Measurements from ENCODE around the gene KRT20. TPM values are rescaled to one million over a fixed set of nuclear protein-coding genes. Genes with fewer than 3 reads are reported as not detected.

The KRT20 gene
- total RNA-seq, 2 experiments from 2014 or later = not detected

DNA sequence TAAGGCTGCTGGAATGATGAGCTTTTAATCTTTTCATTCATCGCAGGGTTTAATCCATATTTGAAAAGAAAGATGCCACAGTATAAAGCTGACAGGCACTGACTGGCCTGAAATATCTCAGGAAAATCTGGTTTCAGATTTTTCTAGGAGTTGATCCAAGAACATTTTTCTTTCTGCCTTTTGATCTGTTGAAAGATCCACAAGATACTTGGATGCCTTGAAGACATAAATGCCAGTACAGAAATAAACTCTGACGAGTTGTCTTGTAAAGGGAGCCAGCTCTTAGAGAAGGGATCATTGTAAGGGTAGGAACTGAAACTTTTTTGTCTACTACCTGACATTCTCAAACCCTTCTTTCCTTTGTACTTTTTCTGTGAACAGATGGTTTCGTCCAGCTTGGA lies 25.4 kb upstream of the KRT20 start:
- Mint-ChIP-seq H3K36me3 (ENCODE audit: low read depth) (no peaks in the 10 kb centered on the region), H3K9me3 (no peaks in the 10 kb centered on the region), H3K4me3 (no peak overlapping the region), H3K27me3 (peaks cover 30% of the 10 kb centered on the region), H3K27ac (no peak overlapping the region), H3K4me1 (no peaks in the 10 kb centered on the region)
- no peak for DNase-seq
- ChIA-PET POLR2A (no interaction called here), CTCF (interaction anchor here (0.6 to 2.9 kb wide), 4 partner anchors 639 to 1436 kb away, joined by 3 to 17 read pairs (median 4); no protein-coding TSS in a partner anchor)

DNA sequence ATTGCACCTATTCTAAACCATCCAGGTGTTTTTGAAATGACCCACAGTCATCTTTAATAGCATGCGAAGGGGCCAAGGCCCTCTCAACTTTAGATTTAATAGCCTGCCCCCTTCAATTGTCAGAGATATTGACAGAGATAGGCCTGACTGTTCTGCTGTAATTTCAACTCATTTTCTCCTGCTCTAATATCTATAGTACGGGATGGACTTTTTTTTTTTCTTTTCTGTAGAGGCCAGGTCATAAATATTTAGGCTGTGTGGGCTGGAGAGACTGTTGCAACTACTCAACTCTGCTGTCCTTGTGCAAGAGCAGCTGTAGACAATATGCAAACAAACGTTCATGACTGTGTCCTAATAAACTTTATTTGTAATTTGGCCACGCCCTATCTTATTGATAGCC lies 24.7 kb upstream of the KRT20 start:
- POLR2A ChIA-PET = no interaction called here
- no peaks in the 10 kb centered on the region for H3K4me1 Mint-ChIP-seq
- no peak overlapping the region for H3K4me3 Mint-ChIP-seq
- no peaks in the 10 kb centered on the region for H3K9me3 Mint-ChIP-seq
- peaks cover 30% of the 10 kb centered on the region for H3K27me3 Mint-ChIP-seq
- H3K36me3 Mint-ChIP-seq (ENCODE audit: low read depth) = no peaks in the 10 kb centered on the region
- H3K27ac Mint-ChIP-seq = no peak overlapping the region
- no peak for DNase-seq
- CTCF ChIA-PET = interaction anchor here (0.8 to 2.9 kb wide), 2 partner anchors 49 to 639 kb away, joined by 3 to 17 read pairs; no protein-coding TSS in a partner anchor

- ChIA-PET CTCF (interaction anchor here (0.8 to 2.9 kb wide), 2 partner anchors 50 to 640 kb away, joined by 3 to 17 read pairs; no protein-coding TSS in a partner anchor), POLR2A (no interaction called here)
- H3K27ac Mint-ChIP-seq = no peak overlapping the region
- no peak overlapping the region for H3K4me3 Mint-ChIP-seq
- peak; percentile 53 for DNase-seq
- H3K27me3 Mint-ChIP-seq = peaks cover 33% of the 10 kb centered on the region
- no peaks in the 10 kb centered on the region for H3K4me1 Mint-ChIP-seq
- no peaks in the 10 kb centered on the region for H3K9me3 Mint-ChIP-seq
- no peaks in the 10 kb centered on the region for H3K36me3 Mint-ChIP-seq (ENCODE audit: low read depth)
Measured at GRCh38 chr17:40909351-40909750, 24.3 kb upstream of the KRT20 start.

DNA sequence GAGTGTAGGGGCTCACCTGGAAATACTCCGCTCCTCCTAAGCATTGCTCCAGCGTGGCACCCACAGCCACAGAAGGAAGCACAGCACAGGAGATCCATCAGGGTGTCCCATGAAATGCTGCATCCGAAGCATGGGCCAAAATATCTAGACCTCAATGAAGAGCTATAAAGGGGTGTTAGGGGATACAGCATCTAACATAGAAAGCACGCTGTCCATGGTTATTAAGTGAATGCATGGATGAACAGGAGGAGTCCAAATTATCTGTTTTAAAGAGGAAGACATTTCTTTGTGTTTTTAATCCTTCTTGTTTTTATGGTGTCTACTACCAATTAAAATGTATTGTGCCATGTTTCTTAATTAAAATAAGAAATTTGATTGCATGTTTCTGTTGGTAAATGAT lies 21.6 kb upstream of the KRT20 start:
- ChIA-PET CTCF (interaction anchor here (0.8 kb wide), 1 partner anchor 757 kb away, joined by 5 read pairs; no protein-coding TSS in a partner anchor), POLR2A (interaction anchor here (0.6 kb wide), 1 partner anchor 280 kb away, joined by 3 read pairs; no protein-coding TSS in a partner anchor)
- peaks cover 33% of the 10 kb centered on the region for H3K27me3 Mint-ChIP-seq
- no peak overlapping the region for H3K4me3 Mint-ChIP-seq
- no peak for DNase-seq
- H3K4me1 Mint-ChIP-seq = peaks cover 12% of the 10 kb centered on the region
- H3K9me3 Mint-ChIP-seq = no peaks in the 10 kb centered on the region
- no peaks in the 10 kb centered on the region for H3K36me3 Mint-ChIP-seq (ENCODE audit: low read depth)
- no peak overlapping the region for H3K27ac Mint-ChIP-seq

- peaks cover 12% of the 10 kb centered on the region for H3K4me1 Mint-ChIP-seq
- CTCF ChIA-PET = interaction anchor here (0.7 kb wide), 1 partner anchor 743 kb away, joined by 3 read pairs; no protein-coding TSS in a partner anchor
Measured at GRCh38 chr17:40905370-40905769, 20.3 kb upstream of the KRT20 start.

GRCh38 chr17:40903129-40903847 lies 18.2 kb upstream of the KRT20 start:
- peaks cover 12% of the 10 kb centered on the region for H3K4me1 Mint-ChIP-seq
- CTCF ChIA-PET = no interaction called here
- no peak for DNase-seq
- POLR2A ChIA-PET = no interaction called here
- H3K36me3 Mint-ChIP-seq (ENCODE audit: low read depth) = no peaks in the 10 kb centered on the region
- H3K4me3 Mint-ChIP-seq = no peak overlapping the region
- no peak overlapping the region for H3K27ac Mint-ChIP-seq
- H3K9me3 Mint-ChIP-seq = no peaks in the 10 kb centered on the region
- peaks cover 29% of the 10 kb centered on the region for H3K27me3 Mint-ChIP-seq

More at GRCh38 chr17:40905370-40905769, 20.3 kb upstream of the KRT20 start:
- no peaks in the 10 kb centered on the region for H3K9me3 Mint-ChIP-seq
- no peaks in the 10 kb centered on the region for H3K36me3 Mint-ChIP-seq (ENCODE audit: low read depth)
- DNase-seq = no peak
- H3K4me3 Mint-ChIP-seq = no peak overlapping the region
- peaks cover 36% of the 10 kb centered on the region for H3K27me3 Mint-ChIP-seq
- POLR2A ChIA-PET = no interaction called here
- no peak overlapping the region for H3K27ac Mint-ChIP-seq

DNA sequence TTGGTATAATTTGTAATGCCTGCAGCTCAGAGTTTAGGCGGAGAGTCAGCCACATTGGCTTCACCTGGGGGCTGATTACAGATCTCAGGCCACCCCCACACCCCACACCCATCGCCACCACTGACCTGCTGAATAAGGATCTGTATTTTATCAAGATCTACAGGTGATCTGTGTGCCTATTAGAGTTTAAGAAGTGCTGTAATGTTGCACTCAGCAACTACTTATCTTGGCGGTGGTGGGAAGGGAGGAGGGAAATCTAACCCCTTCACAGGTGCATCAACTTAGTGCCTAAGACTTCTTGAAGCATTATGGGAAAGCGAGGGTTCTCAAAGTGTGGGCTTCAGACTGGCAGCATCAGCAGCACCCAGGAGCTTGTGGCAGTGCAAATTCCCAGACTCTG lies 17.5 kb upstream of the KRT20 start:
- Mint-ChIP-seq H3K9me3 (no peaks in the 10 kb centered on the region), H3K27ac (no peak overlapping the region), H3K4me3 (no peak overlapping the region), H3K27me3 (peaks cover 24% of the 10 kb centered on the region), H3K4me1 (peaks cover 12% of the 10 kb centered on the region), H3K36me3 (ENCODE audit: low read depth) (no peaks in the 10 kb centered on the region)
- no peak for DNase-seq
- ChIA-PET CTCF (interaction anchor here (1.2 kb wide), 1 partner anchor 65 kb away, joined by 4 read pairs; no protein-coding TSS in a partner anchor), POLR2A (no interaction called here)

DNA sequence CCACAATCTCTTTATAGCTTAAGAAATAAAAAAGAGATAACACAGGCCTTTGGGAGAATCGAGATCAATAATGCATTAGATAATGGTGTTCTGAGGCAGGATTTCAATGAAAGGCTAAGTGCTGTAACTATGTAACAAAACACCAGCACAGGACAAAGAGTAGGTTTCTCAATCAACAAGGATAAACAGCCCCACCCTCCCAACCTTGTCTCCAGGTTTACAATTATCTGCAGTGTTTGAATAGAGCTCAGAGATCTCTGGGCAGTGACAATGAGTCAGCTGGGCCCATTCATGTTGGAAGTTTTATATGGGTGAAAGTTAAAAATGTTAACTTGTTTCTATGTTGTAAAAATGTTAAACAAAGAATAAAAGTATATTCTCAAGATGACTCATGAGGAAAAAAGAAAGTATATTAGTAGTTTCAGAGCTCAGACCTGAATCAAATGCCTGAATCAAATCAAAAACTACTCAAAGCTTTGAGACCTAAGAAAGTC lies 17.0 kb upstream of the KRT20 start:
- H3K9me3 Mint-ChIP-seq = no peaks in the 10 kb centered on the region
- H3K27ac Mint-ChIP-seq = no peak overlapping the region
- no peaks in the 10 kb centered on the region for H3K36me3 Mint-ChIP-seq (ENCODE audit: low read depth)
- H3K4me1 Mint-ChIP-seq = peaks cover 12% of the 10 kb centered on the region
- no peak overlapping the region for H3K4me3 Mint-ChIP-seq
- CTCF ChIA-PET = interaction anchor here (1.2 kb wide), 1 partner anchor 66 kb away, joined by 4 read pairs; no protein-coding TSS in a partner anchor
- POLR2A ChIA-PET = no interaction called here
- H3K27me3 Mint-ChIP-seq = peaks cover 24% of the 10 kb centered on the region
- no peak for DNase-seq

DNA sequence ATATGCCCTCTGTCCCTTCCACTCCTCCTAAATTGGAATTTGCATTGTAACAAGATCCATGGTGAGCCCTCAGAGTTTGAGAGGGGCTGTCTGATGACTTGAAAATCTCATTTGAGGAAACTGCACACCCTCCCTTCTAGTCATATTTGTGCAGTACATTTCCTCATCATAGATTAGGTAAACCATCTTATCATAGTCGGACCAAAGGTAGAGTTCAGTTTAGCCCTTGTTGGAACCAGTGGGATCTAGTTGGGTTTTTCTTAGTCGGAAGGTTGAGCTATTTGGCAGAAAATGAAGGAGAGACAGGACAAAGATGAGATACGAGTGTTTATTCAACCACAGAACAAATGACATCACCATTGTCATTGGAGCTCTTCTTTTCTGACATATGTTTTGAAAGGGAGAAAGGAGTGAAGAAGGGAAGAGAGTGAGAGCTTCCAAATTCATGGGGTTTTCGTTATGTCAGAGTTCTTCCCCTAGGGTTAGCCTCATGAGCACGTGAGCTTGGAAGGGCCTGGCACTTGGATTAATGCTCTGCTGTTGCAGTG lies 15.8 kb upstream of the KRT20 start:
- Mint-ChIP-seq H3K36me3 (ENCODE audit: low read depth) (no peaks in the 10 kb centered on the region), H3K4me3 (no peak overlapping the region), H3K9me3 (no peaks in the 10 kb centered on the region), H3K27me3 (peaks cover 20% of the 10 kb centered on the region), H3K27ac (no peak overlapping the region), H3K4me1 (peaks cover 12% of the 10 kb centered on the region)
- POLR2A ChIA-PET = no interaction called here
- CTCF ChIA-PET = no interaction called here
- DNase-seq = no peak

- DNase-seq = no peak
- no peak overlapping the region for H3K27ac Mint-ChIP-seq
- H3K36me3 Mint-ChIP-seq (ENCODE audit: low read depth) = no peaks in the 10 kb centered on the region
- H3K4me1 Mint-ChIP-seq = peaks cover 2% of the 10 kb centered on the region
- CTCF ChIA-PET = no interaction called here
- H3K4me3 Mint-ChIP-seq = no peak overlapping the region
- peaks cover 26% of the 10 kb centered on the region for H3K27me3 Mint-ChIP-seq
- no peaks in the 10 kb centered on the region for H3K9me3 Mint-ChIP-seq
- POLR2A ChIA-PET = no interaction called here
Measured at GRCh38 chr17:40896916-40897455, 11.9 kb upstream of the KRT20 start.

- Mint-ChIP-seq H3K4me1 (no peaks in the 10 kb centered on the region), H3K27me3 (peaks cover 26% of the 10 kb centered on the region), H3K9me3 (no peaks in the 10 kb centered on the region), H3K36me3 (ENCODE audit: low read depth) (no peaks in the 10 kb centered on the region), H3K4me3 (no peak overlapping the region), H3K27ac (no peak overlapping the region)
- CTCF ChIA-PET = no interaction called here
- DNase-seq = no peak
- POLR2A ChIA-PET = no interaction called here
Measured at GRCh38 chr17:40895106-40895730, 10.2 kb upstream of the KRT20 start.

GRCh38 chr17:40888196-40888720 lies 3.2 kb upstream of the KRT20 start:
- no peaks in the 10 kb centered on the region for H3K36me3 Mint-ChIP-seq (ENCODE audit: low read depth)
- no peak for DNase-seq
- peaks cover 40% of the 10 kb centered on the region for H3K27me3 Mint-ChIP-seq
- H3K4me3 Mint-ChIP-seq = no peak overlapping the region
- no peaks in the 10 kb centered on the region for H3K9me3 Mint-ChIP-seq
- no peaks in the 10 kb centered on the region for H3K4me1 Mint-ChIP-seq
- no peak overlapping the region for H3K27ac Mint-ChIP-seq
- ChIA-PET POLR2A (no interaction called here), CTCF (no interaction called here)

- no peak overlapping the region for H3K4me3 Mint-ChIP-seq
Measured at GRCh38 chr17:40886090-40886489, 1.0 kb upstream of the KRT20 start.

More at GRCh38 chr17:40886090-40886489, 1.0 kb upstream of the KRT20 start:
- no peaks in the 10 kb centered on the region for H3K9me3 Mint-ChIP-seq
- no peak for DNase-seq
- ChIA-PET POLR2A (no interaction called here), CTCF (no interaction called here)
- no peaks in the 10 kb centered on the region for H3K36me3 Mint-ChIP-seq (ENCODE audit: low read depth)
- peaks cover 35% of the 10 kb centered on the region for H3K27me3 Mint-ChIP-seq
- no peak overlapping the region for H3K27ac Mint-ChIP-seq
- H3K4me1 Mint-ChIP-seq = no peaks in the 10 kb centered on the region

All from activated CD4-positive, alpha-beta memory T cell treated with anti-CD3 and anti-CD28 coated beads, Interleukin-2, amount 10 ng/mL, durations not matched to agents 7 days and 5 days (primary cell).